ENCODE data around the gene HMGCS1.
"Not testable (repeated sequence)": the region's sequence is repeated elsewhere in the genome, so short reads cannot be mapped to it uniquely, and the experiment has no call there.

Gene HMGCS1

GRCh38 chr5:43313035-43313853 is at the start of gene HMGCS1:
Gene HMGCS1, minus strand, starts transcription at chr5:43313412. Its CDS starts 14,447 bp downstream, at chr5:43298965.
- in situ Hi-C loops (cut with MboI; ENCODE audit: low sequenced_read_pairs), result no loop called here

GRCh38 chr5:43358726-43359125 is 45.5 kb upstream of the HMGCS1 start:
- in situ Hi-C loops (cut with MboI; ENCODE audit: low sequenced_read_pairs), result no loop called here

- in situ Hi-C loops (cut with MboI; ENCODE audit: low sequenced_read_pairs), result no loop called here
Observed at GRCh38 chr5:43358301-43358700, 45.1 kb upstream of the HMGCS1 start.

- in situ Hi-C loops (cut with MboI; ENCODE audit: low sequenced_read_pairs), result no loop called here
Observed at GRCh38 chr5:43357878-43358281, 44.7 kb upstream of the HMGCS1 start.

GRCh38 chr5:43357067-43357466 is 43.9 kb upstream of the HMGCS1 start:
- in situ Hi-C loops (cut with MboI; ENCODE audit: low sequenced_read_pairs), result no loop called here

- in situ Hi-C loops (cut with MboI; ENCODE audit: low sequenced_read_pairs), result no loop called here
Observed at GRCh38 chr5:43354774-43355173, 41.6 kb upstream of the HMGCS1 start.

- in situ Hi-C loops (cut with MboI; ENCODE audit: low sequenced_read_pairs), result no loop called here
Observed at GRCh38 chr5:43353668-43354067, 40.5 kb upstream of the HMGCS1 start.

GRCh38 chr5:43352915-43353314 is 39.7 kb upstream of the HMGCS1 start:
- in situ Hi-C loops (cut with MboI; ENCODE audit: low sequenced_read_pairs), result no loop called here

- in situ Hi-C loops (cut with MboI; ENCODE audit: low sequenced_read_pairs), result no loop called here
Observed at GRCh38 chr5:43352131-43352530, 38.9 kb upstream of the HMGCS1 start.

GRCh38 chr5:43348861-43349363 is 35.7 kb upstream of the HMGCS1 start:
- in situ Hi-C loops (cut with MboI; ENCODE audit: low sequenced_read_pairs), result no loop called here

- in situ Hi-C loops (cut with MboI; ENCODE audit: low sequenced_read_pairs), result no loop called here
Observed at GRCh38 chr5:43348207-43348606, 35.0 kb upstream of the HMGCS1 start.

- in situ Hi-C loops (cut with MboI; ENCODE audit: low sequenced_read_pairs), result no loop called here
Observed at GRCh38 chr5:43338862-43339261, 25.6 kb upstream of the HMGCS1 start.

GRCh38 chr5:43336159-43336558 is 22.9 kb upstream of the HMGCS1 start:
- in situ Hi-C loops (cut with MboI; ENCODE audit: low sequenced_read_pairs), result no loop called here

- in situ Hi-C loops (cut with MboI; ENCODE audit: low sequenced_read_pairs), result no loop called here
Observed at GRCh38 chr5:43335681-43336080, 22.5 kb upstream of the HMGCS1 start.

- in situ Hi-C loops (cut with MboI; ENCODE audit: low sequenced_read_pairs), result no loop called here
Observed at GRCh38 chr5:43332401-43332800, 19.2 kb upstream of the HMGCS1 start.

GRCh38 chr5:43325624-43326023 is 12.4 kb upstream of the HMGCS1 start:
- in situ Hi-C loops (cut with MboI; ENCODE audit: low sequenced_read_pairs), result not testable (repeated sequence)

- in situ Hi-C loops (cut with MboI; ENCODE audit: low sequenced_read_pairs), result not testable (repeated sequence)
Observed at GRCh38 chr5:43323488-43323887, 10.3 kb upstream of the HMGCS1 start.

- in situ Hi-C loops (cut with MboI; ENCODE audit: low sequenced_read_pairs), result no loop called here
Observed at GRCh38 chr5:43320846-43321245, 7.6 kb upstream of the HMGCS1 start.

- in situ Hi-C loops (cut with MboI; ENCODE audit: low sequenced_read_pairs), result no loop called here
Observed at GRCh38 chr5:43316421-43316820, 3.2 kb upstream of the HMGCS1 start.

- in situ Hi-C loops (cut with MboI; ENCODE audit: low sequenced_read_pairs), result no loop called here
Observed at GRCh38 chr5:43315682-43316081, 2.5 kb upstream of the HMGCS1 start.

- in situ Hi-C loops (cut with MboI; ENCODE audit: low sequenced_read_pairs), result no loop called here
Observed at GRCh38 chr5:43315263-43315662, 2.1 kb upstream of the HMGCS1 start.

- in situ Hi-C loops (cut with MboI; ENCODE audit: low sequenced_read_pairs), result no loop called here
Observed at GRCh38 chr5:43314724-43315123, 1.5 kb upstream of the HMGCS1 start.

Measured in hTERT RPE-1 (cell line).